Measurements from ENCODE around the gene PTPN11. TPM values are rescaled to one million over a fixed set of nuclear protein-coding genes. Genes with fewer than 3 reads are reported as not detected.
"Not testable (repeated sequence)": the region's sequence is repeated elsewhere in the genome, so short reads cannot be mapped to it uniquely, and the experiment has no call there.

The PTPN11 gene
- total RNA-seq, 1 experiment from 2014 or later = 153 TPM

- no peaks in the 10 kb centered on the region for H3K36me3 Mint-ChIP-seq (ENCODE audit: insufficient read depth, unreplicated experiment)
- no peak for DNase-seq
- H3K27me3 Mint-ChIP-seq (ENCODE audit: insufficient read depth, unreplicated experiment) = no peaks in the 10 kb centered on the region
- H3K4me3 ChIP-seq (ENCODE audit: low read depth, low read length) = no peak overlapping the region
- no peak overlapping the region for H3K4me3 Mint-ChIP-seq (ENCODE audit: unreplicated experiment)
- no peaks in the 10 kb centered on the region for H3K4me1 Mint-ChIP-seq (ENCODE audit: low read depth, unreplicated experiment)
- no peaks in the 10 kb centered on the region for H3K27me3 ChIP-seq (replicated peaks; ENCODE audit: control insufficient read depth, insufficient read depth, low read length)
- POLR2A ChIA-PET = no interaction called here
- no peaks in the 10 kb centered on the region for H3K9me3 Mint-ChIP-seq (ENCODE audit: unreplicated experiment)
- BruUV-seq (replicated peaks) = no TSS peak
- no peaks in the 10 kb centered on the region for H3K9me3 ChIP-seq
- H3K36me3 ChIP-seq (ENCODE audit: control insufficient read depth, insufficient read depth, low read length) = no peaks in the 10 kb centered on the region
- no peak for TF ChIP-seq CTCF (IDR thresholded peaks at IDR 0.05; ENCODE audit: insufficient read depth in 1 of 2, low read depth in 1 of 2, low read length in 1 of 2, severe bottlenecking in 1 of 2, unreplicated experiment in 1 of 2)
- intact Hi-C loops (cut with micrococcal nuclease; ENCODE audit: unreplicated experiment) = loop anchor here (1.0 to 10.0 kb wide), 3 partner anchors 92 to 262 kb away; partner anchors contain the start of gene TRAFD1
- CTCF ChIA-PET = interaction anchor here (0.9 to 3.0 kb wide), 6 partner anchors 13 to 339 kb away, joined by 3 to 71 read pairs (median 4); no protein-coding TSS in a partner anchor
- H3K4me1 ChIP-seq = no peaks in the 10 kb centered on the region
- H3K27ac Mint-ChIP-seq (ENCODE audit: unreplicated experiment) = no peak overlapping the region
Measured at GRCh38 chr12:112386726-112387125, 32.0 kb upstream of the PTPN11 start.

- CTCF ChIA-PET = no interaction called here
- Mint-ChIP-seq H3K4me1 (ENCODE audit: low read depth, unreplicated experiment) (no peaks in the 10 kb centered on the region), H3K36me3 (ENCODE audit: insufficient read depth, unreplicated experiment) (no peaks in the 10 kb centered on the region), H3K4me3 (ENCODE audit: unreplicated experiment) (no peak overlapping the region), H3K27me3 (ENCODE audit: insufficient read depth, unreplicated experiment) (no peaks in the 10 kb centered on the region), H3K27ac (ENCODE audit: unreplicated experiment) (no peak overlapping the region), H3K9me3 (ENCODE audit: unreplicated experiment) (no peaks in the 10 kb centered on the region)
- no TSS peak for BruUV-seq (replicated peaks)
- intact Hi-C loops (cut with micrococcal nuclease; ENCODE audit: unreplicated experiment) = loop anchor here (10.0 kb wide), 2 partner anchors 94 to 264 kb away; partner anchors contain the start of gene TRAFD1
- no peak overlapping the region for H3K4me3 ChIP-seq (ENCODE audit: low read depth, low read length)
- no peak for TF ChIP-seq CTCF (IDR thresholded peaks at IDR 0.05; ENCODE audit: insufficient read depth in 1 of 2, low read depth in 1 of 2, low read length in 1 of 2, severe bottlenecking in 1 of 2, unreplicated experiment in 1 of 2)
- no peaks in the 10 kb centered on the region for H3K36me3 ChIP-seq (ENCODE audit: control insufficient read depth, insufficient read depth, low read length)
- POLR2A ChIA-PET = no interaction called here
- no peaks in the 10 kb centered on the region for H3K27me3 ChIP-seq (replicated peaks; ENCODE audit: control insufficient read depth, insufficient read depth, low read length)
- H3K9me3 ChIP-seq = no peaks in the 10 kb centered on the region
- no peak for DNase-seq
- H3K4me1 ChIP-seq = no peaks in the 10 kb centered on the region
Measured at GRCh38 chr12:112389228-112389627, 29.5 kb upstream of the PTPN11 start.

- CTCF ChIA-PET; H3K36me3 ChIP-seq (ENCODE audit: control insufficient read depth, insufficient read depth, low read length); H3K27me3 ChIP-seq (replicated peaks; ENCODE audit: control insufficient read depth, insufficient read depth, low read length); H3K9me3 Mint-ChIP-seq (ENCODE audit: unreplicated experiment); H3K4me3 ChIP-seq (ENCODE audit: low read depth, low read length); DNase-seq; H3K4me1 Mint-ChIP-seq (ENCODE audit: low read depth, unreplicated experiment); H3K36me3 Mint-ChIP-seq (ENCODE audit: insufficient read depth, unreplicated experiment); BruUV-seq (replicated peaks); H3K4me1 ChIP-seq; H3K27me3 Mint-ChIP-seq (ENCODE audit: insufficient read depth, unreplicated experiment); H3K27ac Mint-ChIP-seq (ENCODE audit: unreplicated experiment); H3K9me3 ChIP-seq; H3K4me3 Mint-ChIP-seq (ENCODE audit: unreplicated experiment); POLR2A ChIA-PET: not testable (repeated sequence)
- intact Hi-C loops (cut with micrococcal nuclease; ENCODE audit: unreplicated experiment) = loop anchor here (10.0 kb wide), 2 partner anchors 95 to 265 kb away; partner anchors contain the start of gene TRAFD1
Measured at GRCh38 chr12:112389922-112390654, 28.7 kb upstream of the PTPN11 start.
